Jurkat, Clone E6-1 (cell line): ENCODE measurements around the gene IFITM5.

Source experiments
- DNase-seq: peaks from one replicate; pipeline ENCODE4 v3.0.0-alpha.2; 2011; ENCODE audit warnings: low read depth, low spot score
- H3K4me3 ChIP-seq: 2 replicates; pipeline ENCODE4 v1.5.1; 2011; ENCODE audit warnings: mild to moderate bottlenecking, low read length, control low read depth, moderate library complexity

Gene IFITM5

GRCh38 chr11:253160-253885 is 46.0 kb downstream of the IFITM5 start:
- H3K4me3 ChIP-seq = no peak overlapping the region
- DNase-seq = no peak

- no peak overlapping the region for H3K4me3 ChIP-seq
- DNase-seq = no peak
These were observed 46.7 kb downstream of the IFITM5 start for GRCh38 chr11:252666-253065.

GRCh38 chr11:251550-251949 is 47.8 kb downstream of the IFITM5 start:
- DNase-seq = no peak
- no peak overlapping the region for H3K4me3 ChIP-seq

GRCh38 chr11:250740-251299 is 48.5 kb downstream of the IFITM5 start:
- peak; percentile 35 for DNase-seq
- no peak overlapping the region for H3K4me3 ChIP-seq

GRCh38 chr11:250274-250673 is 49.1 kb downstream of the IFITM5 start:
- no peak for DNase-seq
- no peak overlapping the region for H3K4me3 ChIP-seq

- no peak for DNase-seq
- no peak overlapping the region for H3K4me3 ChIP-seq
These were observed 50.3 kb downstream of the IFITM5 start for GRCh38 chr11:249062-249461.
